Skeletal muscle tissue (tissue), 4 donors: ENCODE data around the gene ARHGDIG. TPM values are rescaled to one million over a fixed set of nuclear protein-coding genes. Genes with fewer than 3 reads are reported as not detected.
"Not testable (repeated sequence)": the region's sequence is repeated elsewhere in the genome, so short reads cannot be mapped to it uniquely, and the experiment has no call there.

Source experiments
- H3K27ac ChIP-seq: one replicate; pipeline ENCODE4 v1.7.0; 2013; ENCODE audit warnings: mild to moderate bottlenecking, low read depth, low read length, inconsistent platforms
- H3K27me3 ChIP-seq, 3 donors: one replicate each; pipeline ENCODE4 v1.7.0; 2013; ENCODE audit warnings: low read length in 3 of 3; ENCODE audit not compliant: control insufficient read depth in 3 of 3, insufficient read depth in 3 of 3
- H3K36me3 ChIP-seq, 3 donors: one replicate each; pipeline ENCODE4 v1.7.0; 2013; ENCODE audit warnings: low read length in 3 of 3; ENCODE audit not compliant: control insufficient read depth in 3 of 3, insufficient read depth in 3 of 3
- H3K4me1 ChIP-seq, 3 donors: one replicate each; pipeline ENCODE4 v1.7.0; 2013; ENCODE audit warnings: low read length in 3 of 3, mild to moderate bottlenecking in 3 of 3; ENCODE audit not compliant: control insufficient read depth in 3 of 3, insufficient read depth in 3 of 3
- H3K4me3 ChIP-seq, 3 donors: one replicate each; pipeline ENCODE4 v1.7.0; 2013; ENCODE audit warnings: low read length in 3 of 3
- H3K9ac ChIP-seq, 3 donors: one replicate each; pipeline ENCODE4 v1.7.0; 2013; ENCODE audit warnings: low read length in 3 of 3, mild to moderate bottlenecking in 3 of 3, moderate library complexity in 2 of 3, low read depth in 1 of 3
- H3K9me3 ChIP-seq, 3 donors: one replicate each; pipeline ENCODE4 v1.7.0; 2013; ENCODE audit warnings: low read length in 3 of 3; ENCODE audit not compliant: control insufficient read depth in 3 of 3
- total RNA-seq: library from RNA; depleted of rRNA; stranded (reverse); fragments of >200 nt; gene quantifications from one replicate; pipeline ENCODE4 v1.2.3, GENCODE V29; 2014
- donor health status: Osteomylitis.

ARHGDIG gene
- total RNA-seq, 1 donor from 2014 or later = 1.0 TPM

DNA sequence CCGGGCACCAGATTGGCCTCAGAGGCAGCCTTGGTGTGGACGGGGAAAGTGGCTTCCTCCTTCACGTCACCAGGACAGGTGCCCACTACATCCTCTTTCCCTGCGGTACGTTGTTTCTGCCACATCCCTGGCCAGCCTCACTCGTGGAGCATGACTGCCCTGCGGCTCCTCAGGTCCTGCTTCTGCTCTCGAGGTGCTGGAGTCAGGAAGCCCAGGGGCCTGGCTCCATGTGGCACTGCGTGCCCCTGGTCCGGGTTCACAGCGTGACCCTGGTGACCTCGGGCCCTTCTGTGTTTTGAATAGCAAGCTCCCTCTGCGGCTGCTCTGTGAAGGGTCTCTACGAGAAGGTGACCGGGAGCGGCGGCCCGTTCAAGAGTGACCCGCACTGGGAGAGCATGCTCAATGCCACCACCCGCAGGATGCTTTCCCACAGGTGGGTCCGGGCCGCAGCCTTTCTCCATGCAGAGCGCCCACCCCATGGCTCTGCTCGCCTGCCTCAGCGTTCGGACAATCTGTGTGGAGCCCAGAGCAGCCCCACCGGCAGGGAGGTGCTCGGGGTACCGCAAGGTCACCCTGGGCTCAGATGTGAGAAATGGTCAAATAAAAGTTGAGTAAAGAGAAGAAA is 18.2 kb upstream of the ARHGDIG start:
- H3K4me1 ChIP-seq = peaks cover 3 to 9% (median 8%) of the 10 kb centered on the region in 3 donors
- H3K27me3 ChIP-seq = no peaks in the 10 kb centered on the region
- H3K9ac ChIP-seq = no peak overlapping the region
- H3K4me3 ChIP-seq = no peak overlapping the region
- peaks cover 49 to 60% (median 51%) of the 10 kb centered on the region in 3 donors for H3K36me3 ChIP-seq
- no peaks in the 10 kb centered on the region for H3K9me3 ChIP-seq
- H3K27ac ChIP-seq = no peak overlapping the region

DNA sequence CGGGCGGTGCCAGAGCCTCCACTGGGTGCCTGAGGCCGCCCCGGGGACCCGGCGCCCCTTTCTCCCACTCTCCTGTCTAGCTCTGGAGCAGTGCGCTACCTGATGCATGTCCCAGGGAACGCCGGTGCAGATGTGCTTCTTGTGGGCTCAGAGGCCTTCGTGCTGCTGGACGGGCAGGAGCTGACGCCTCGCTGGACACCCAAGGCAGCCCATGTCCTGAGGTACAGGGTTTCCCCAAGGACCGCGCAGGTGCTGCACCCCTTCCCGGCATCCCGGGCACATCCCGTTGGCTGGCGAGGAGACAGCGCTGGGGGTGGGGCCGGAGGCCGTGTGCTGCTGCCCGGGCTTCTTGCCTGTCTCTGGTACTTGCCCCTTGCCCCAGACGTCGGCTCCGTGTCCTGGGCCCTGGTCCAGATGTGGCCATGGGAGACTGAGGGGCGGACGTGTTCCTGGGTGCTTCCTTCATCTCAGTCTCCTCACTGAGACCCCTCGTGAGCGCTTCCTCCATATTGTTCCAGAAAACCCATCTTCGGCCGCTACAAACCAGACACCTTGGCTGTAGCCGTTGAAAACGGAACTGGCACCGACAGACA is 17.1 kb upstream of the ARHGDIG start:
- H3K9me3 ChIP-seq = no peaks in the 10 kb centered on the region
- H3K36me3 ChIP-seq = peaks cover 49 to 60% (median 51%) of the 10 kb centered on the region in 3 donors
- H3K27me3 ChIP-seq = no peaks in the 10 kb centered on the region

GRCh38 chr16:263944-264343 is 16.4 kb upstream of the ARHGDIG start:
- H3K27ac ChIP-seq = no peak overlapping the region
- H3K9me3 ChIP-seq = no peaks in the 10 kb centered on the region
- H3K4me3 ChIP-seq = no peak overlapping the region
- no peaks in the 10 kb centered on the region for H3K27me3 ChIP-seq
- H3K36me3 ChIP-seq = peaks cover 49 to 60% (median 51%) of the 10 kb centered on the region in 3 donors
- H3K4me1 ChIP-seq = peaks cover 3 to 9% (median 8%) of the 10 kb centered on the region in 3 donors
- H3K9ac ChIP-seq = no peak overlapping the region

More for the DNA sequence above, 17.1 kb upstream of the ARHGDIG start:
- Histone ChIP-seq H3K4me3 (no peak overlapping the region), H3K27ac (no peak overlapping the region), H3K9ac (no peak overlapping the region), H3K4me1 (peaks cover 3 to 9% (median 8%) of the 10 kb centered on the region in 3 donors)

- Histone ChIP-seq H3K27ac (no peak overlapping the region), H3K9ac (no peak overlapping the region), H3K9me3 (no peaks in the 10 kb centered on the region), H3K4me1 (peaks cover 3 to 9% (median 8%) of the 10 kb centered on the region in 3 donors), H3K4me3 (no peak overlapping the region), H3K36me3 (peaks cover 44 to 60% (median 51%) of the 10 kb centered on the region in 3 donors), H3K27me3 (no peaks in the 10 kb centered on the region)
Observed at GRCh38 chr16:264440-264951, 15.9 kb upstream of the ARHGDIG start.

DNA sequence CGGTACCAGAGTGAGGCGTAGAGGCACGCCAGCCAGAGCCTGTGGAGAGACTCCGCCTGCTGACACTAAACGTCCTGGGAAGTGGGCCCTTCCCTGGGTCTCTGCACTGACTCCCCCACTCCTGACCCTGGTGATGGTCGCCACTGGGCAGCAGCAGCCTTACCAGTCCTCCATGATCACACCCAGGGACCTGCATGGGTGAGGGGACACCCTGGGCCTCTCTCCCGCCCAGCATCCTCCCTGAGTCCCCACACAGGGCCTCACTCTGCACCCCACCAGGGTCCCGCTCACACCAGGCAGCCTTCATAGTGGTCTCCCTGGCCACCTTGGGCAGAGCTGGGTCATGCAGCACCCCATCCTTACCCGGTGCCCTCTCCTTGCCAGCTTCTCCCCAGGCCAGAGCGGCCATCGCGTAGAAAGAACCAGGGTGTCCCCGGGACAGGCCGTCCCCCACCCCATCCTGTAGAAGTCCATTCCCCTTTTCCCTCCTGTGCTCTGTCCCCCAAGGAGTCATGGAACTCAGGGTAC is 15.3 kb upstream of the ARHGDIG start:
- Histone ChIP-seq H3K4me1 (peaks cover 3 to 9% (median 8%) of the 10 kb centered on the region in 3 donors), H3K36me3 (peaks cover 39 to 57% (median 46%) of the 10 kb centered on the region in 3 donors)

DNA sequence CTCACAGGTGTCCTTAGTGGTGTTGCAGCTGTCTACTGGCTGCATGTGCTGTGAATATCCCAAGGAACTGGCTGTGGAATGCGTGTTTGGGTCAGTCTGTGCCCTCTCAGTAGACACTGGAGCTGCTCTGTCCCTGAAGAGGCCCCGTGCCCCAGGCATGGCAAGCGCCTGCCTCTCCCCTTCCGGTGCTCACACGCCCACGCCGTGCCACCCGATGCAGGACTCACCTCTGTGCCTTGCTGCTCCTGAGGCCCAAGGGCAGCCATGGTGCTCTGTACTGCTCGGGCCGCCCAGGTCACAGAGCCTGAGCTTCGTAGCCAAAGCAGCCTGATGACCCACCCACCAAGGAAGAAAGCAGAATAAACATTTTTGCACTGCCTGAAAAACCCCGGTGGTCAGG is 14.7 kb upstream of the ARHGDIG start:
- Histone ChIP-seq H3K36me3 (peaks cover 35 to 50% (median 40%) of the 10 kb centered on the region in 3 donors), H3K9ac (peak overlapping the region in 1 of 3 donors; percentile 50), H3K9me3 (no peaks in the 10 kb centered on the region), H3K4me1 (peaks cover 3 to 9% (median 8%) of the 10 kb centered on the region in 3 donors), H3K27ac (no peak overlapping the region), H3K27me3 (peaks cover 0 to 3% (median 0%) of the 10 kb centered on the region in 3 donors), H3K4me3 (no peak overlapping the region)

More for the DNA sequence above, 15.3 kb upstream of the ARHGDIG start:
- Histone ChIP-seq H3K4me3 (no peak overlapping the region), H3K27ac (no peak overlapping the region), H3K27me3 (no peaks in the 10 kb centered on the region), H3K9me3 (no peaks in the 10 kb centered on the region), H3K9ac (no peak overlapping the region)

DNA sequence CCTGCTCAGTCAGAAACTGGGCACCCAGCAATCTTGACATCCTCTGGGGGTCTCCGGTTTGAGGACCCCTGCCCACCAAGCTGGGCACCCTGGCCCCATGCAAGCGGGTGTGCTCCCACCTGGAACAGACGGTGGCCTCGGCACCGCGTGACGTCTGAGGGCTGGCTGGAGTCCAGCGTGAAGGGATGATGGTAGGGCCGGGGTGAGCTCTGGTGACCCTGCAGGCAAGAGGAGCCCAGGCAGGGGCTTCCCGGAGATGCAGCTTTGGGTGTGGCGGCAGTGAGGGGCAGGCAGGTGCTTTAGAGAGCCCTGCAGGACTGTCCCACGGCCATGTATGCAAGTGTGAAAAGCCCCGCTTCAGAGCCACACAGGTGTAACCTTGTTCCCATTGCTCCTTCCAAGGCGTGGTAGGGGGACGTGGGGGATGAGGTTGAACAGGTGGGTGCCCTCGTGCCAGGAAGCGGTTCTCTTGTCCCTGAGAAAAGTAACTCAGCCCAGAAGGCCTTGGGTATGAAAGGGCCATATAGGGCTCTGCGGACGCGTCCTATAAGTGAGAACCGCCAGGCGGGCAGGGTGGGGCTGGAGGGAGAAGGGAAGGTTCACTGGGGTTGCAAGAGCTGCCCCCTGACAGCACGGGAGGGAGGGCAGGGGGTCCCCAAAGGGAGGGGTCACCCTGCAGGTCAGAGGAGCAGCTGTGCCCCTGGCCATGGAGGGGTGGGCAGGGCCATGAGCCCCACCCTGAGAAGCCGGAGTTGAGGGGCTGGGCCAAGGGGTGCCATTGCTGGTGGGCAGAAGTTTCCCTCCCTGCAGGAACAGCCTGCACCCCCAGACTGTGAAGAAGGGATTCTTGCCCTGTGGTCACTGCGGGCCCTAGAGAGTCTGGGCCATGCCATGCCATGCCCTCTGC is 13.9 kb upstream of the ARHGDIG start:
- Histone ChIP-seq H3K4me3 (no peak overlapping the region), H3K27ac (no peak overlapping the region)

GRCh38 chr16:267562-267961 is 12.8 kb upstream of the ARHGDIG start:
- H3K9ac ChIP-seq, H3K27me3 ChIP-seq, H3K4me1 ChIP-seq, H3K9me3 ChIP-seq, H3K27ac ChIP-seq, H3K4me3 ChIP-seq: not testable (repeated sequence)
- peaks cover 20 to 32% (median 24%) of the 10 kb centered on the region in 3 donors for H3K36me3 ChIP-seq

More for the DNA sequence above, 13.9 kb upstream of the ARHGDIG start:
- Histone ChIP-seq H3K9me3 (no peaks in the 10 kb centered on the region), H3K27me3 (peaks cover 0 to 7% (median 0%) of the 10 kb centered on the region in 3 donors), H3K4me1 (peaks cover 3 to 9% (median 8%) of the 10 kb centered on the region in 3 donors), H3K36me3 (peaks cover 27 to 42% (median 35%) of the 10 kb centered on the region in 3 donors), H3K9ac (peak overlapping the region in 1 of 3 donors; percentile 50)

DNA sequence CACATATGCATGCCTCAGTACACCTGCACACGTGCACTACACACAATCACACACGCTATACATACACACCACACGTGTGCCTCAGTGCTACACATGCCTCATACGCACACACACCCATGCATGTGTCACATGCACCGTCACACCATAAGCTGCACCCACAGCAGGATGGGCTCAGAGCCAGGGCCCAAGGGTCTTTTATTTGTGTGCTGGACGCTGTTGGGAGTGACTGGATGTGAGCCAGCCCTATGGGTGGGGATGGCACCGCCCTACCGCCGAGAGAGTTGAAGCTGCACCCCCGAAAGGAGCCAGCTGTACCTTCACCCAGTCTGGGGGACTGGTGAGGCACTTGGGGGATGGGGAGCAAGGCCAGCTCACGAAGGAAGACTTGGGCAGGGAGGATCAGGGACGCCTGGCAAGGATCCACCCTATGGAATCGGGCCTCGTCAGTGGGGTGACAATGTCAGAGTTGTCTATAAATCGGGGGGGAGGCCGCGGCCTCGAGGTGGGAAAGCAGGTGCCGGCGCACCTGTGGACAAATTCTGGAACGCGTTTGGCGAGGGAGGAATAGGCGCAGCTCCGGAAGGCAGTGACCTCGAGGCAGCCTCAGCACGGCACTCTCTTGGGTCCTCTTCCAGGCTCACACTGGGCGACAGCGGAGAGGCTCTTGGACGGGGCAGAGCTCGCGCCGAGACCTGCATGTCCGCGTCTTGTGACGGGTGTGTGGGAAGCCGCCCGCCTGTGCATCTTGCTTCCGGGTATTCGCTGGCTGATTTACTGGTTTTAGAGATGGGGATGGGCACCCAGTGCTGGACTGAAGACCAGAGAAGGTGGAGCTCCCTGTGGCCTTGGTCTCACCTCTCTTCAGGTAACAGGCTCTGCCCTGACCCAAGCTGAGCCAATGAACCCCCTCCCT is 12.0 kb upstream of the ARHGDIG start:
- Histone ChIP-seq H3K36me3 (peaks cover 15 to 27% (median 19%) of the 10 kb centered on the region in 3 donors), H3K4me3 (no peak overlapping the region), H3K9ac (no peak overlapping the region), H3K4me1 (peaks cover 3 to 9% (median 8%) of the 10 kb centered on the region in 3 donors), H3K9me3 (no peaks in the 10 kb centered on the region), H3K27ac (no peak overlapping the region), H3K27me3 (peaks cover 3 to 7% (median 4%) of the 10 kb centered on the region in 3 donors)
